Gastroesophageal sphincter (tissue), 3 donors: ENCODE data around the gene PDS5A.

Experiments used
- EP300 ChIP-seq: sonication (generic); formaldehyde crosslinking; IDR thresholded peaks from one replicate; pipeline ENCODE4 v1.6.1; 2017; ENCODE audit warnings: antibody characterized with exemption, mild to moderate bottlenecking
- POLR2A ChIP-seq, 2 donors: fragments of 450-650 bp; IDR thresholded peaks; one replicate each; pipeline ENCODE4 v1.6.1; 2017; ENCODE audit warnings: antibody characterized with exemption in 2 of 2, mild to moderate bottlenecking in 2 of 2, moderate library complexity in 1 of 2
- POLR2AphosphoS5 ChIP-seq: sonication (generic); formaldehyde crosslinking; IDR thresholded peaks from one replicate; pipeline ENCODE4 v1.6.1; 2017; ENCODE audit warnings: antibody characterized with exemption
- TF ChIP-seq, protein P1 (sequence below), 4 experiments: fragments of 200-600 bp in 2 of 4; fragments of 450-650 bp in 2 of 4; sonication (generic) in 1 of 4; IDR thresholded peaks; one replicate each; pipeline ENCODE4 v1.5.1; 2017 to 2019; ENCODE audit warnings: antibody characterized with exemption in 4 of 4, mild to moderate bottlenecking in 2 of 4, moderate library complexity in 2 of 4

DNA sequence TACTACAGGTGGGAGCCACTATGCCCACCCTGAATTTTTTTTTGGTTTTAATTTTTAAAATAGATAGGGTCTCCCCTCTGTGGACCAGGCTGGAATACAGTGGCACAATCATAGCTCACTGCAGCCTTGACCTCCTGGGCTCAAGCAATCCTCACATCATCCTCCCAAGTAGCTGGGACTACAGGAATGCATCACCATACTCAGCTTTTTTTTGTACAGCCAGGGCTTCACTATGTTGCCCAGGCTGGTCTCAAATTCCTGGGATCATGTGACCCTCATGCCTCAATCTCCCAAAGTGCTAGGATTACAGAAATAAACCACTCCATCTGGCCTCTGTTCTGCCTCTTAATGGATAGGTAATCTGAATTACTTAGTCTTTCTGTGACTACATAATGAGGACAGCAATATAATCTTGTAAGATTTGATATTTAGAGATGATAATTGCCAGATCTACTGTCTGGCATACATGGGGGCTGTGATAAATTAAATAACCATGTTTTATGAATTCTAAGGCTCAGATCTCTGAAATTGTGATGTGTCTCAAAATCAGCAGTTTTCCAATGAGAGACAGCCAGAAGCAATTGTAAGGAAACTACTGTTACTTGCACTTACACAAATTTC lies 26.7 kb downstream of the PDS5A start:
- TF ChIP-seq, protein P1, sequence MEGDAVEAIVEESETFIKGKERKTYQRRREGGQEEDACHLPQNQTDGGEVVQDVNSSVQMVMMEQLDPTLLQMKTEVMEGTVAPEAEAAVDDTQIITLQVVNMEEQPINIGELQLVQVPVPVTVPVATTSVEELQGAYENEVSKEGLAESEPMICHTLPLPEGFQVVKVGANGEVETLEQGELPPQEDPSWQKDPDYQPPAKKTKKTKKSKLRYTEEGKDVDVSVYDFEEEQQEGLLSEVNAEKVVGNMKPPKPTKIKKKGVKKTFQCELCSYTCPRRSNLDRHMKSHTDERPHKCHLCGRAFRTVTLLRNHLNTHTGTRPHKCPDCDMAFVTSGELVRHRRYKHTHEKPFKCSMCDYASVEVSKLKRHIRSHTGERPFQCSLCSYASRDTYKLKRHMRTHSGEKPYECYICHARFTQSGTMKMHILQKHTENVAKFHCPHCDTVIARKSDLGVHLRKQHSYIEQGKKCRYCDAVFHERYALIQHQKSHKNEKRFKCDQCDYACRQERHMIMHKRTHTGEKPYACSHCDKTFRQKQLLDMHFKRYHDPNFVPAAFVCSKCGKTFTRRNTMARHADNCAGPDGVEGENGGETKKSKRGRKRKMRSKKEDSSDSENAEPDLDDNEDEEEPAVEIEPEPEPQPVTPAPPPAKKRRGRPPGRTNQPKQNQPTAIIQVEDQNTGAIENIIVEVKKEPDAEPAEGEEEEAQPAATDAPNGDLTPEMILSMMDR (IDR thresholded peaks at IDR 0.05), result no peak
- TF ChIP-seq EP300 (no peak), POLR2A (IDR thresholded peaks at IDR 0.05) (no peak), POLR2AphosphoS5 (no peak)
